ENCODE data around the gene FOXC1. TPM values are rescaled to one million over a fixed set of nuclear protein-coding genes. Genes with fewer than 3 reads are reported as not detected.

Gene FOXC1
- total RNA-seq, 1 experiment from 2014 or later: 40.7 TPM

- no TSS peak for BruUV-seq (replicated peaks)
- POLR2A ChIA-PET: no interaction called here
- no peak for DNase-seq (ENCODE audit: low read depth, low spot score)
These were observed 43.1 kb downstream of the FOXC1 start for GRCh38 chr6:1652842-1653241.

More at GRCh38 chr6:1652842-1653241, 43.1 kb downstream of the FOXC1 start:
- no peak for ATAC-seq
- Histone ChIP-seq H3K36me3 (ENCODE audit: control insufficient read depth in 1 of 2, insufficient read depth in 2 of 2, low read length in 2 of 2) (no peaks in the 10 kb centered on the region), H3K79me2 (ENCODE audit: insufficient read depth, low read length) (no peaks in the 10 kb centered on the region), H3K4me3 (replicated peaks in 1 of 2; ENCODE audit: low read depth in 1 of 2, low read length in 2 of 2) (no peak overlapping the region), H3K4me2 (ENCODE audit: low read length) (no peak overlapping the region), H2AFZ (ENCODE audit: low read depth, low read length, poor library complexity, severe bottlenecking) (no peak overlapping the region), H3K4me1 (ENCODE audit: control insufficient read depth in 1 of 2, insufficient read depth in 2 of 2, low read length in 2 of 2) (no peaks in the 10 kb centered on the region), H3K27ac (ENCODE audit: low read depth, low read length) (no peak overlapping the region), H4K20me1 (ENCODE audit: insufficient read depth) (no peaks in the 10 kb centered on the region), H3K27me3 (ENCODE audit: insufficient read depth, low read length) (no peaks in the 10 kb centered on the region), H3K9me3 (ENCODE audit: control insufficient read depth in 1 of 2, insufficient read depth in 1 of 2, low read depth in 1 of 2, low read length in 2 of 2) (no peaks in the 10 kb centered on the region), H3K9ac (ENCODE audit: low read length) (no peak overlapping the region), H3K9me2 (ENCODE audit: insufficient read depth) (no peaks in the 10 kb centered on the region)
- CTCF ChIA-PET: no interaction called here
- intact Hi-C loops (cut with micrococcal nuclease): no loop called here
- RAD21 ChIA-PET (ENCODE audit: low non-redundant PET in 1 of 2, low total read pairs in 2 of 2, uncharacterized antibody in 2 of 2, unreplicated experiment in 2 of 2): no interaction called here
- TF ChIP-seq RAD21 (IDR thresholded peaks at IDR 0.05; ENCODE audit: low read depth): no peak
- TF ChIP-seq CBX3 (IDR thresholded peaks at IDR 0.05; ENCODE audit: low read depth): no peak
- no peak for TF ChIP-seq ZFX (IDR thresholded peaks at IDR 0.05)
- TF ChIP-seq CEBPB (IDR thresholded peaks at IDR 0.05; ENCODE audit: low read depth): no peak
- TF ChIP-seq FOSL1 (IDR thresholded peaks at IDR 0.05; ENCODE audit: low read depth): no peak
- no peak for TF ChIP-seq YY1 (IDR thresholded peaks at IDR 0.05; ENCODE audit: extremely low read depth, insufficient replicate concordance, low read depth, low read length)
- TF ChIP-seq EZH2 (IDR thresholded peaks at IDR 0.05): no peak
- no peak for TF ChIP-seq ELF1 (IDR thresholded peaks at IDR 0.05; ENCODE audit: borderline replicate concordance, low read depth)
- TF ChIP-seq TCF7L2 (IDR thresholded peaks at IDR 0.05; ENCODE audit: borderline replicate concordance, extremely low read depth, insufficient read depth, insufficient read length): no peak
- TF ChIP-seq REST (IDR thresholded peaks at IDR 0.05; ENCODE audit: low read depth): no peak
- no peak for TF ChIP-seq ZNF274 (IDR thresholded peaks at IDR 0.05; ENCODE audit: low read depth, low read length)
- no peak for TF ChIP-seq ZBTB33 (IDR thresholded peaks at IDR 0.05; ENCODE audit: extremely low read depth, insufficient replicate concordance, low read length)
- TF ChIP-seq CTCF (IDR thresholded peaks at IDR 0.05 in 2 of 3, conservative IDR thresholded peaks at IDR 0.05 in 1 of 3; ENCODE audit: borderline replicate concordance in 1 of 3, insufficient read depth in 1 of 3, low read depth in 2 of 3, low read length in 2 of 3): no peak
- TF ChIP-seq JUND (IDR thresholded peaks at IDR 0.05): no peak
- TF ChIP-seq ATF3 (IDR thresholded peaks at IDR 0.05): no peak
- TF ChIP-seq MAX (IDR thresholded peaks at IDR 0.05): no peak

Measured in HCT116 (cell line).